Sigmoid colon (tissue), 7 donors: ENCODE results near the gene RINT1. TPM values are rescaled to one million over a fixed set of nuclear protein-coding genes. Genes with fewer than 3 reads are reported as not detected.

Experiments
- DNase-seq: peaks from one replicate; pipeline ENCODE4 v3.0.0-alpha.2; 2019
- H3K27ac ChIP-seq, 4 donors: fragments of 200-600 bp; sonication (generic); one replicate each; pipeline ENCODE4 v1.5.1; 2016 to 2019; ENCODE audit warnings: mild to moderate bottlenecking in 1 of 4
- H3K27me3 ChIP-seq, 3 donors: fragments of 200-600 bp; sonication (generic); one replicate each; pipeline ENCODE4 v1.5.1; 2019; ENCODE audit warnings: mild to moderate bottlenecking in 1 of 3
- H3K36me3 ChIP-seq, 4 donors: fragments of 200-600 bp; sonication (generic); one replicate each; pipeline ENCODE4 v1.5.1; 2016 to 2019
- H3K4me1 ChIP-seq, 4 donors: fragments of 200-600 bp; sonication (generic); one replicate each; pipeline ENCODE4 v1.5.1; 2017 to 2019
- H3K4me3 ChIP-seq, 4 donors: fragments of 200-600 bp; sonication (generic); one replicate each; pipeline ENCODE4 v1.5.1; 2017 to 2019; ENCODE audit warnings: mild to moderate bottlenecking in 2 of 4, moderate library complexity in 1 of 4
- H3K9me3 ChIP-seq, 4 donors: fragments of 200-600 bp in 3 of 4; sonication (generic) in 3 of 4; one replicate each; pipeline versions ENCODE4 v1.5.1 to v1.6.1; 2013 to 2019
- EP300 ChIP-seq, 4 donors: sonication (generic); formaldehyde crosslinking; IDR thresholded peaks; one replicate each; pipeline ENCODE4 v1.6.1; 2017; ENCODE audit warnings: antibody characterized with exemption in 4 of 4
- POLR2A ChIP-seq, 2 donors: fragments of 450-650 bp; IDR thresholded peaks; one replicate each; pipeline ENCODE4 v1.6.1; 2016; ENCODE audit warnings: antibody characterized with exemption in 2 of 2, mild to moderate bottlenecking in 2 of 2, moderate library complexity in 2 of 2
- POLR2AphosphoS5 ChIP-seq, 4 donors: sonication (generic); formaldehyde crosslinking; IDR thresholded peaks; one replicate each; pipeline ENCODE4 v1.6.1; 2017; ENCODE audit warnings: antibody characterized with exemption in 4 of 4
- WGBS, 2 donors: extraction: QIAGEN DNeasy Blood & Tissue Kit; methylation state at CpG; one replicate each; pipeline ENCODE4 v1.1.7; 2013; 5-methylcytosine and 5-hydroxymethylcytosine counted together
- intact Hi-C: fragments of 100-400 bp; cut with DNase I; formaldehyde crosslinking; loops from one replicate; pipeline ENCODE4 v1.15.1; 2023
- polyA plus RNA-seq, 3 donors: library from polyadenylated mRNA; stranded (reverse); fragments of 200-250 nt; gene quantifications; one replicate each; pipeline ENCODE4 v1.2.3, GENCODE V29; 2013
- total RNA-seq, 4 donors: library from RNA; depleted of rRNA; stranded (reverse); fragments of >200 nt; gene quantifications; one replicate each; pipeline ENCODE4 v1.1.0, GENCODE V29; 2016
- TF ChIP-seq, protein P1 (sequence below), 4 experiments: fragments of 450-650 bp in 3 of 4; fragments of 200-600 bp in 1 of 4; IDR thresholded peaks; one replicate each; pipeline ENCODE4 v1.5.1; 2016 to 2019; ENCODE audit warnings: antibody characterized with exemption in 4 of 4, mild to moderate bottlenecking in 3 of 4, moderate library complexity in 2 of 4
- donor health status: healthy with polysubstance abuse.
- donor health status: Bipolar disorder and iron deficiency.
- donor health status: healthy.

The RINT1 gene
- total and polyA plus RNA-seq, 7 donors: 7.9 to 22.2 (median 15.5) TPM

DNA sequence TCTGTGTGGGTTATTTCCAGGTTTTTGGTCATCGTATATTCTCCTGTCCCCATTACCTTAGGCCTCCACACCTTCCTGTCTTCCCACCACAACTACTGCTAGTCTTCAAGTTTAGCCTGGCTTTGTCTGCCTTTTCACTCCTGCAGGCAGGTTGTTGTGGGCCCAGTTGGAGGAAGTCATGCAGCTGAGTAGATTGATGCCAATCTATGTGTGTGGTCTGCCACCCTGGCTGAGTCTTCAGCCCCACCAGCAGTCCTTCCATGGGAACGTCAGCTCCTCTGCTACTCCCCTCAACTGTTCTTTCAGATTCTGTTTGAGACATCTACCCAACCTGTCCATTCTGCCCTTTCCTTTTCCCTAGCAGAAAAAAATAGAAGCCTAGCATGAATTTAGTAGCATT, 6.3 kb downstream of the RINT1 start:
- WGBS, 2 donors: 78 to 83% methylated on average over 2 of the region's 2 CpGs
- Histone ChIP-seq H3K4me3 (no peak overlapping the region), H3K27ac (no peak overlapping the region)

DNA sequence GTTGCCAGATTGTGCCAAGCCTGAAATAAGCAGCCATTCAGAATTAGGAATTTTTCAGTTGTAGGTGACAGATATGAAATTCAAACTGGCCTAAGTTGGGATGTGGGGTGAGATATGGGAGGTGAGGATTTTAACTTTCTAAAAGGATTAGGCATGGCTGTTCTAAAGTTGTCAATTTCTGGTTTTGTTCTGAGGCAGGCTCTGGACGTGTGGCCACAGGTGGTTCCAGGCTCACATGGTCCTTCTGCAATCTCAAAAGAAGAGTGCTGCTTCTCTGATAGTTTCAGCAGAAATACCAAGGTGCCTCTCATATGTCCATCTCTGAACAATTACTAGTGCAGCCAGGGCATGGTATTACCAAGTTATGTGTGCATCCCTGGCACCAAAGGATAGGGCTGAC, 27.9 kb downstream of the RINT1 start:
- H3K4me3 ChIP-seq: no peak overlapping the region
- WGBS, 2 donors: 86 to 94% methylated on average over 1 of the region's 1 CpG
- H3K27me3 ChIP-seq: no peaks in the 10 kb centered on the region
- intact Hi-C loops: no loop called here
- H3K9me3 ChIP-seq: no peaks in the 10 kb centered on the region
- H3K27ac ChIP-seq: no peak overlapping the region
- H3K36me3 ChIP-seq: peaks cover 4 to 94% (median 30%) of the 10 kb centered on the region in 4 donors
- TF ChIP-seq, protein P1, sequence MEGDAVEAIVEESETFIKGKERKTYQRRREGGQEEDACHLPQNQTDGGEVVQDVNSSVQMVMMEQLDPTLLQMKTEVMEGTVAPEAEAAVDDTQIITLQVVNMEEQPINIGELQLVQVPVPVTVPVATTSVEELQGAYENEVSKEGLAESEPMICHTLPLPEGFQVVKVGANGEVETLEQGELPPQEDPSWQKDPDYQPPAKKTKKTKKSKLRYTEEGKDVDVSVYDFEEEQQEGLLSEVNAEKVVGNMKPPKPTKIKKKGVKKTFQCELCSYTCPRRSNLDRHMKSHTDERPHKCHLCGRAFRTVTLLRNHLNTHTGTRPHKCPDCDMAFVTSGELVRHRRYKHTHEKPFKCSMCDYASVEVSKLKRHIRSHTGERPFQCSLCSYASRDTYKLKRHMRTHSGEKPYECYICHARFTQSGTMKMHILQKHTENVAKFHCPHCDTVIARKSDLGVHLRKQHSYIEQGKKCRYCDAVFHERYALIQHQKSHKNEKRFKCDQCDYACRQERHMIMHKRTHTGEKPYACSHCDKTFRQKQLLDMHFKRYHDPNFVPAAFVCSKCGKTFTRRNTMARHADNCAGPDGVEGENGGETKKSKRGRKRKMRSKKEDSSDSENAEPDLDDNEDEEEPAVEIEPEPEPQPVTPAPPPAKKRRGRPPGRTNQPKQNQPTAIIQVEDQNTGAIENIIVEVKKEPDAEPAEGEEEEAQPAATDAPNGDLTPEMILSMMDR (IDR thresholded peaks at IDR 0.05): no peak
- TF ChIP-seq POLR2A (IDR thresholded peaks at IDR 0.05) (no peak), EP300 (IDR thresholded peaks at IDR 0.05) (no peak), POLR2AphosphoS5 (IDR thresholded peaks at IDR 0.05) (no peak)
- no peaks in the 10 kb centered on the region for H3K4me1 ChIP-seq
- no peak for DNase-seq

More for the DNA sequence above, 6.3 kb downstream of the RINT1 start:
- Histone ChIP-seq H3K9me3 (no peaks in the 10 kb centered on the region), H3K4me1 (peaks cover 0 to 13% (median 5%) of the 10 kb centered on the region in 4 donors), H3K27me3 (no peaks in the 10 kb centered on the region), H3K36me3 (peaks cover 8 to 78% (median 26%) of the 10 kb centered on the region in 4 donors)
- no peak for DNase-seq
- intact Hi-C loops: no loop called here
- no peak for TF ChIP-seq EP300 (IDR thresholded peaks at IDR 0.05)
- TF ChIP-seq, protein P1 (IDR thresholded peaks at IDR 0.05): no peak
- no peak for TF ChIP-seq POLR2AphosphoS5 (IDR thresholded peaks at IDR 0.05)

GRCh38 chr7:105565190-105565589, 33.2 kb downstream of the RINT1 start:
- Histone ChIP-seq H3K27me3 (no peaks in the 10 kb centered on the region), H3K4me3 (no peak overlapping the region), H3K9me3 (no peaks in the 10 kb centered on the region), H3K36me3 (peaks cover 5 to 85% (median 22%) of the 10 kb centered on the region in 4 donors), H3K4me1 (no peaks in the 10 kb centered on the region), H3K27ac (no peak overlapping the region)
- WGBS, 2 donors: 98 to 99% methylated on average over 4 of the region's 4 CpGs
- intact Hi-C loops: no loop called here
- no peak for TF ChIP-seq EP300 (IDR thresholded peaks at IDR 0.05)
- DNase-seq: no peak

GRCh38 chr7:105567024-105567423, 35.0 kb downstream of the RINT1 start:
- Histone ChIP-seq H3K4me3 (no peak overlapping the region), H3K27ac (no peak overlapping the region), H3K27me3 (no peaks in the 10 kb centered on the region), H3K9me3 (no peaks in the 10 kb centered on the region), H3K4me1 (no peaks in the 10 kb centered on the region), H3K36me3 (peaks cover 5 to 68% (median 22%) of the 10 kb centered on the region in 4 donors)
- DNase-seq: no peak
- TF ChIP-seq POLR2AphosphoS5 (IDR thresholded peaks at IDR 0.05): no peak
- no peak for TF ChIP-seq POLR2A (IDR thresholded peaks at IDR 0.05)
- TF ChIP-seq, protein P1 (IDR thresholded peaks at IDR 0.05): no peak
- 89 to 90% methylated on average over 2 of the region's 2 CpGs for WGBS, 2 donors
- intact Hi-C loops: no loop called here

DNA sequence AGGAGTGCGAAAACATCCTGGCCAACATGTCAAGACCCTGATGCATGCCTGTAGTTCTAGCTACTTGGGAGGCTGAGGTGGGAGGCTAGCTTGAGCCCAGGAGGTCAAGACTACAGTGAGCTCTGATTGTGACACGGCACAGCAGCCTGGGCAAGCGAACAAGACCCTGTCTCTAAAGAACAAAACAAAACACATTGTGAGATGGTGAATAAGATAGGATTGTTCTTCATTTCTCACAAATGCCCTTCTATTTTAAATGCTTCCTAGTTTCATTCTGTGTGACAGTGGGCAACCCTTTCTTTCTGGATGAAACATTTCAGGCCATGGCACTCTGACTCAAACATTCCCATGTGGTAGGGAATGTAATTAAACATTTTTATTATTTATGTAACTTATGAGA, 35.8 kb downstream of the RINT1 start:
- Histone ChIP-seq H3K4me1 (no peaks in the 10 kb centered on the region), H3K36me3 (peaks cover 5 to 62% (median 22%) of the 10 kb centered on the region in 4 donors), H3K27me3 (no peaks in the 10 kb centered on the region), H3K9me3 (no peaks in the 10 kb centered on the region), H3K4me3 (no peak overlapping the region), H3K27ac (no peak overlapping the region)
- DNase-seq: no peak
- intact Hi-C loops: no loop called here
- WGBS, 2 donors: 95 to 97% methylated on average over 3 of the region's 3 CpGs
- TF ChIP-seq EP300 (IDR thresholded peaks at IDR 0.05) (no peak), POLR2A (IDR thresholded peaks at IDR 0.05) (no peak), POLR2AphosphoS5 (IDR thresholded peaks at IDR 0.05) (no peak)
- TF ChIP-seq, protein P1 (IDR thresholded peaks at IDR 0.05): no peak
